ENCODE measurements around the gene LKAAEAR1. TPM values are rescaled to one million over a fixed set of nuclear protein-coding genes. Genes with fewer than 3 reads are reported as not detected.

LKAAEAR1 gene
- total and polyA plus RNA-seq, 2 of the 13 experiments (the other 11 are each of a cell fraction or from before 2014, with no cell fraction given): not detected

DNA sequence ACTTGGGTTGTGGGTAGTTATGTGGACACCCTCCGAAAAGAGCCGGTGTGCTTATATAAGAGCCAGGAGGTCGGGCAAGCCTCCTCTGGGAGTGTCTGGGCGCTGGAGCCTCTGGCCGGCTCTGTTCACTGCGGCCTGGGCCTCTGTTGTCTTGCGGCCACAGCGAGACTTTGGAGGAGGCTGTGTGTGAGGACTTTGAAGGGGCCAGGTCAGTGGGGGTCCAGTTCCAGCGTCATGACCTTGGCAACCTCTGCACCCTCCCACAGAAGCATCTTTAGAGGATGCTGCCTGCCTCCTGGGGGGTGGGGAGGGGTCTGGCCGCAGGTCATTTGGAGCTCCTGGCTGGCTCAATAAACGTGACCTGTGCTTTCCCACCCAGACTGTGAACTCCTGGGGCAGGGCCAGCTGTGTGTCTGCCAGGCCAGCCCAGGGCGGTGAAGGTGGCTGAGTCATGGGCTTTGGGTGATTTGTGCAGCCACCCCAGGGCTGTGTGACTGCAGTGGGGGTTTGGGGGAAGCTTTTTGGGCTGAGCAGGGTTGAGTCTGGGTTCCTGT, 20.0 kb downstream of the LKAAEAR1 start (continued):
- no peak for TF ChIP-seq ETV6 (CRISPR knock-in tag; conservative IDR thresholded peaks at IDR 0.05)
- no peak for TF ChIP-seq ZNF30 (CRISPR knock-in tag; IDR thresholded peaks at IDR 0.05)
- TF ChIP-seq, protein P1, sequence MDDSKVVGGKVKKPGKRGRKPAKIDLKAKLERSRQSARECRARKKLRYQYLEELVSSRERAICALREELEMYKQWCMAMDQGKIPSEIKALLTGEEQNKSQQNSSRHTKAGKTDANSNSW (CRISPR knock-in tag; IDR thresholded peaks at IDR 0.05; ENCODE audit: borderline replicate concordance): no peak
- no peak for TF ChIP-seq ZFAT (CRISPR knock-in tag; conservative IDR thresholded peaks at IDR 0.05)
- TF ChIP-seq KDM5B (CRISPR knock-in tag; IDR thresholded peaks at IDR 0.05; ENCODE audit: borderline replicate concordance): no peak
- 0 out of 2 replicates have a peak, but pooled peaks have one; percentile 42 for TF ChIP-seq ZBTB21 (CRISPR knock-in tag; IDR thresholded peaks at IDR 0.05)
- TF ChIP-seq, protein P2, sequence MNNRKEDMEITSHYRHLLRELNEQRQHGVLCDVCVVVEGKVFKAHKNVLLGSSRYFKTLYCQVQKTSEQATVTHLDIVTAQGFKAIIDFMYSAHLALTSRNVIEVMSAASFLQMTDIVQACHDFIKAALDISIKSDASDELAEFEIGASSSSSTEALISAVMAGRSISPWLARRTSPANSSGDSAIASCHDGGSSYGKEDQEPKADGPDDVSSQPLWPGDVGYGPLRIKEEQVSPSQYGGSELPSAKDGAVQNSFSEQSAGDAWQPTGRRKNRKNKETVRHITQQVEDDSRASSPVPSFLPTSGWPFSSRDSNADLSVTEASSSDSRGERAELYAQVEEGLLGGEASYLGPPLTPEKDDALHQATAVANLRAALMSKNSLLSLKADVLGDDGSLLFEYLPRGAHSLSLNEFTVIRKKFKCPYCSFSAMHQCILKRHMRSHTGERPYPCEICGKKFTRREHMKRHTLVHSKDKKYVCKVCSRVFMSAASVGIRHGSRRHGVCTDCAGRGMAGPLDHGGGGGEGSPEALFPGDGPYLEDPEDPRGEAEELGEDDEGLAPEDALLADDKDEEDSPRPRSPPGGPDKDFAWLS (CRISPR knock-in tag; IDR thresholded peaks at IDR 0.05; ENCODE audit: borderline replicate concordance): 0 out of 2 replicates have a peak, but pooled peaks have one; percentile 92
- TF ChIP-seq ZNF850 (CRISPR knock-in tag; conservative IDR thresholded peaks at IDR 0.05): peak; percentile 88; the same call in 1 of the 2 replicates
- TF ChIP-seq JDP2 (CRISPR knock-in tag; IDR thresholded peaks at IDR 0.05; ENCODE audit: borderline replicate concordance): no peak
- TF ChIP-seq KLF12 (CRISPR knock-in tag; IDR thresholded peaks at IDR 0.05; ENCODE audit: borderline replicate concordance): peak; percentile 41; the same call in 1 of the 2 replicates
- TF ChIP-seq, protein P3, sequence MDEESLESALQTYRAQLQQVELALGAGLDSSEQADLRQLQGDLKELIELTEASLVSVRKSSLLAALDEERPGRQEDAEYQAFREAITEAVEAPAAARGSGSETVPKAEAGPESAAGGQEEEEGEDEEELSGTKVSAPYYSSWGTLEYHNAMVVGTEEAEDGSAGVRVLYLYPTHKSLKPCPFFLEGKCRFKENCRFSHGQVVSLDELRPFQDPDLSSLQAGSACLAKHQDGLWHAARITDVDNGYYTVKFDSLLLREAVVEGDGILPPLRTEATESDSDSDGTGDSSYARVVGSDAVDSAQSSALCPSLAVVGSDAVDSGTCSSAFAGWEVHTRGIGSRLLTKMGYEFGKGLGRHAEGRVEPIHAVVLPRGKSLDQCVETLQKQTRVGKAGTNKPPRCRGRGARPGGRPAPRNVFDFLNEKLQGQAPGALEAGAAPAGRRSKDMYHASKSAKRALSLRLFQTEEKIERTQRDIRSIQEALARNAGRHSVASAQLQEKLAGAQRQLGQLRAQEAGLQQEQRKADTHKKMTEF (CRISPR knock-in tag; IDR thresholded peaks at IDR 0.05): no peak
- TF ChIP-seq, protein P4, sequence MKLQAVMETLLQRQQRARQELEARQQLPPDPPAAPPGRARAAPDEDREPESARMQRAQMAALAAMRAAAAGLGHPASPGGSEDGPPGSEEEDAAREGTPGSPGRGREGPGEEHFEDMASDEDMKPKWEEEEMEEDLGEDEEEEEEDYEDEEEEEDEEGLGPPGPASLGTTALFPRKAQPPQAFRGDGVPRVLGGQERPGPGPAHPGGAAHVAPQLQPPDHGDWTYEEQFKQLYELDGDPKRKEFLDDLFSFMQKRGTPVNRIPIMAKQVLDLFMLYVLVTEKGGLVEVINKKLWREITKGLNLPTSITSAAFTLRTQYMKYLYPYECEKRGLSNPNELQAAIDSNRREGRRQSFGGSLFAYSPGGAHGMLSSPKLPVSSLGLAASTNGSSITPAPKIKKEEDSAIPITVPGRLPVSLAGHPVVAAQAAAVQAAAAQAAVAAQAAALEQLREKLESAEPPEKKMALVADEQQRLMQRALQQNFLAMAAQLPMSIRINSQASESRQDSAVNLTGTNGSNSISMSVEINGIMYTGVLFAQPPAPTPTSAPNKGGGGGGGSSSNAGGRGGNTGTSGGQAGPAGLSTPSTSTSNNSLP (IDR thresholded peaks at IDR 0.05; ENCODE audit: low read depth, low read length): no peak
- no peak for TF ChIP-seq ZNF776 (CRISPR knock-in tag; IDR thresholded peaks at IDR 0.05)
- no peak for TF ChIP-seq ZNF644 (CRISPR knock-in tag; IDR thresholded peaks at IDR 0.05; ENCODE audit: low read depth)
- no peak for TF ChIP-seq HOXA9 (CRISPR knock-in tag; IDR thresholded peaks at IDR 0.05; ENCODE audit: borderline replicate concordance)
- peak; percentile 25 for TF ChIP-seq HNRNPLL (IDR thresholded peaks at IDR 0.05; ENCODE audit: low read depth, low read length, poor library complexity, severe bottlenecking)
- no peak for TF ChIP-seq FOXJ3 (CRISPR knock-in tag; IDR thresholded peaks at IDR 0.05; ENCODE audit: borderline replicate concordance)
- TF ChIP-seq ZNF713 (CRISPR knock-in tag; IDR thresholded peaks at IDR 0.05): no peak
- TF ChIP-seq ZMYM2 (CRISPR knock-in tag; IDR thresholded peaks at IDR 0.05): no peak
- peak; percentile 54; the same call in 1 of the 2 replicates for TF ChIP-seq HDAC1 (CRISPR knock-in tag; IDR thresholded peaks at IDR 0.05)
- peak; percentile 3; the same call in 1 of the 2 replicates for TF ChIP-seq CREM (IDR thresholded peaks at IDR 0.05)
- TF ChIP-seq CREM (CRISPR knock-in tag; IDR thresholded peaks at IDR 0.05): no peak
- TF ChIP-seq NAIF1 (CRISPR knock-in tag; IDR thresholded peaks at IDR 0.05; ENCODE audit: borderline replicate concordance): no peak
- TF ChIP-seq FLYWCH1 (CRISPR knock-in tag; IDR thresholded peaks at IDR 0.05): no peak
- TF ChIP-seq SMARCC2 (IDR thresholded peaks at IDR 0.05): no peak
- no peak for TF ChIP-seq ZNF672 (CRISPR knock-in tag; IDR thresholded peaks at IDR 0.05)
- TF ChIP-seq FOSL2 (CRISPR knock-in tag; IDR thresholded peaks at IDR 0.05): peak; percentile 75
- no peak for TF ChIP-seq ZNF563 (CRISPR knock-in tag; IDR thresholded peaks at IDR 0.05)
- TF ChIP-seq RFX3 (CRISPR knock-in tag; IDR thresholded peaks at IDR 0.05): no peak

All from HepG2 (cell line).